ENCODE measurements around the gene ADGRG3.

The ADGRG3 gene

DNA sequence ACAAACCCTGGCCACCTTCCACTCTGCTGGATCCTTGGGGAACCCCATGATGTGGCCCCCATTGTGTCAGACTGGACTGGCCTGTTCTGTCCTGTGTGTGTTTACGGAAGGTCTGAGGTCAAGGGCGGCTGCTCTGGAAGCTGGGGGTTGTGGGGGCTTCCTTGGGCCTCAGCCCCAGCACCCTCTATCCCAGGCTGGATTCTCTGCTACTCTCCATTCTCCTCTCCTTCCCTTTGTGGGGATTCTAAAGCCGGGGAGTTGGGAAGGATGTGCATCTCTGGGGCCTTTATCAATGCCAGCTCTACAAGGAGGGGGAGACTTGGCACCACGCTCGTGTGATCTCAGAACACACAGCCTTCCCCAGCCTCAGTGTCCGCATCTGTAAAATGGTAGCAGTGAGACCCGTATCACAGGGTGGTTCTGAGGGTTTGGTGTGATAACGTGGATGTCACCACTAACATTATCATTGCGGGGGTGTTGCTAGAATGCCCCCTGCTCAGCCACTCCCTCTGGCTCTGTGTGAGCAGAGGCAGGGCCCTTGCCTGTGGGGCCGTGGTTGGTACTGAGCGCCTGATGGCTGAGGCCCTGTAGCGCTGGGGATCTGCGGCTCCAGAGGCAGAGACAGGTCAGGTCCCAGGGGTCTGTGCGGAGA, 21.6 kb upstream of the ADGRG3 start:
- peak; percentile 41 for DNase-seq

DNA sequence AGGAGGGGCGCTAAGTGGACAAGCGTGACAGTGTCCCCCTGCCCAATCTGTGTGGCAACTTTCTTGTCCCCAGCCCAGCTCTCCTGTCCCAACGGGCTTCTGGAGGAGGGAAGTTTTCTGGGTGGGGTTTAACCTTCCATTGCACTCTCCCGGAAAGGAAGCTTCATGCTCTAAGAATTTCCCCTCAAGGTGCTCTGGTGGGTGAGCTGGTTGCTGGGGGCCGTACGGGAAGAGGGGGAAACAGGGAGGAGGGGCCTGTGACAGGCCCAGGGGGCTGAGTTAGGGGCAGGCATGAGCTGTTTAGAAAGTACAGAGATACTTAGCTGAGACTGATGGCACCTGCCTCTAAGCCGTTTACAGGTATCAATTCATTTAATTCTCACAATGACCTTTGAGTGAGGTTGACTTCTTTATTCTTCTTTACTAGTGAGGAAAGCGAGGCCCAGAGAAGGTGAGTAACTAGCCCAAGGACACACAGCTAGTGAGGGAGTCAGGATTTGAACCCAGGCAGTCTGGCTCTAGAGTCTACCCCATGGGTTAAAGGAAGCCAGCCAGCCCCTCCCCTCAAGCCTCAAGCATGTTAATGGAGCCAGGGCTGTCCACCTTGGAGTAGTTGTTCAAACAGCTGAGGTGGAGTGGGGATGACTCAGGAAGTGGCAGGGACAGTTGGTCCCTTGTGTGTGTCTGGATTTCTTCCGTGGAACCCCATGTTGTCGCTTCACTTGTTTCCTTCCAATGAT, 20.8 kb upstream of the ADGRG3 start:
- no peak for DNase-seq

DNA sequence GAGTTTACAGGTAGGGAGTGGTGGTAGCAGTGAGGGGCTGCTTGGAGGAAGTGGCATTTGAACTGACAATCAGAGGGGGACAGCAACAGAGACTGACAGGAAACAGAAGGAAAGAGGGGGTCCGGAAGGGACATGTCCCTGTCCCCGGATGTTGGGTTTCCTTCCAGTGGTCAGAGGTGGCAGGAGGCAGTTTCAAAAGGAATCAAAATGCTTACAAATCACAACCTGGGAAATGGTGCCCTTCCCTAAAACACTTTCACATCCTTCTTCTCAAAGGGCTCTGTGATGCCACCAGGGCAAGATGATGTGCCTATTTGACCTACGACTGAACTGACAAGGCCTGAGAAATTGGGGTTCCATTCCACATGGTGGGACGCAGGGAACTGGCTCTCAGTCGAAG, 20.0 kb upstream of the ADGRG3 start:
- DNase-seq, result peak; percentile 25

DNA sequence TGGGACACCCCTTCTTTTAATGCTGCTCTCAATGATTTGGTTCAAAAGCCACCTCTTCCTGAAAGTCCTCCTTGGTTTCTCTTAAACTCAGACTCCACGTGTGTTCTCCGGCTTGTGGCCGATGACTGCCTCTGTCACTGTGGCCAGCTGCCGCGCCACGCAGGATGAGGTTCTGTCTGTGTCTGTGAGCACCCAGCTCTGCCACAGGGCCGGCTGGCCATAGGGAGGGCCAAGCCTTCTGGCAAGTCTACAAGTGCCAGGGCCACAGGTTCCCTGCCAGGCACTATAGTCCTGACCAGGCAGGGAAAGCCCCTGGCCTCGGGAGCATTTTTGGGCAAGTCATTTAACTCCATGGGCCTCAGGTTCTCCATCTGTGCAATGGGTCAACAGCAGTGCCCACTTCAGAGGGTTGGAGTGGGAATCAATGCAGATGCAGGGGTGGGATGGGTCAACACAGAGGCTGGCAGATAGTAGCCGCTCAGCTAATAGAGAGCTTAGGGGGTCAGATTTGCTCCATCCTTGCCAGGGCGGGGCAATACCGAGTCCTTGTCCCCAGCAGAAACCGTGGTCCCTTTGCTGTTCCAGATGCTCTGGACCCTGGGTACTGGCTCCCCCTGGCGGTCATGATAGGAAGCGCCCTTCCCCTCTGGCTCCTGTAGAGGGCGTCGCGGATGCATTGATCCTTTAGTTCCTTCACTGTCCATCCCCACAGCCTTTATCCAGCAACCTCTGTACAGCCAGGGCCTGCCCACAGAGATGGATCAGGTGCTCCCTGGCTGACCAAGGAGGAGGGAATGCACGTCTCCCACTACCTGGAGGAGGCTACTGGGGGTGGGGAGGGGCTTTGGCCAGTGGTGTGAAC, 19.3 kb upstream of the ADGRG3 start:
- DNase-seq, result peak; percentile 76

DNA sequence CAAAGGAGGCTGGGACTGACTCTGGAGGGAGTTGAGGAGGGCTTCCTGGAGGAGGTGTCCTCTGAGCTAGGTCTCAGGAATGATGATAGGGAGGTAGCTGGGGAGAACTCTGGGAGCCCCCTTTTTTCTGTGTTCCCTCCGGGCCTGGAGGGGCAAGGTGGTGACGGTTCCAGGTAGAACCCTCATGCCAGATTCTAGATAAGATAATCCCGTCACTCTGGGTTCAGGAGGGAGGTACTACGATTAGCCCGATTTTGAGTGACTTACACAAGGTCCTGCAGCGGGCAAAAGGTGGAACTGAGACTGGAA, 18.7 kb upstream of the ADGRG3 start:
- no peak for DNase-seq

DNA sequence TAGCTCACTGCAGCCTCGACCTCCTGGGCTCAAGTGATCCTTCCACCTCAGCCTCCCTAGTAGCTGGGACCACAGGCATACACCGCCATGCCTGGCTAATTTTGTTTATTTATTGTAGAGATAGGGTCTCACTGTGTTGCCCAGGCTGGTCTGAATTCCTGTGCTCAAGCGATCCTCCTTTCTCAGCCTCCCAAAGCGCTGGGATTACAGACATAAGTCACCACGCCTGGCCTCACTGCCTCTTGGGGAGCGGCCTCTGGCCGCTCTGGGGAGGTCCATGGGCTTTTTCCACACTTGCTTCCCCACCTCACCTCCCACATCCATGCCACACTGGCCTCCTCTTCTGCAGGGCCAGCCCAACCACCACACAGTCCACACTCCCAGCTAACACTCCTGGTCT, 18.3 kb upstream of the ADGRG3 start:
- DNase-seq, result no peak

DNA sequence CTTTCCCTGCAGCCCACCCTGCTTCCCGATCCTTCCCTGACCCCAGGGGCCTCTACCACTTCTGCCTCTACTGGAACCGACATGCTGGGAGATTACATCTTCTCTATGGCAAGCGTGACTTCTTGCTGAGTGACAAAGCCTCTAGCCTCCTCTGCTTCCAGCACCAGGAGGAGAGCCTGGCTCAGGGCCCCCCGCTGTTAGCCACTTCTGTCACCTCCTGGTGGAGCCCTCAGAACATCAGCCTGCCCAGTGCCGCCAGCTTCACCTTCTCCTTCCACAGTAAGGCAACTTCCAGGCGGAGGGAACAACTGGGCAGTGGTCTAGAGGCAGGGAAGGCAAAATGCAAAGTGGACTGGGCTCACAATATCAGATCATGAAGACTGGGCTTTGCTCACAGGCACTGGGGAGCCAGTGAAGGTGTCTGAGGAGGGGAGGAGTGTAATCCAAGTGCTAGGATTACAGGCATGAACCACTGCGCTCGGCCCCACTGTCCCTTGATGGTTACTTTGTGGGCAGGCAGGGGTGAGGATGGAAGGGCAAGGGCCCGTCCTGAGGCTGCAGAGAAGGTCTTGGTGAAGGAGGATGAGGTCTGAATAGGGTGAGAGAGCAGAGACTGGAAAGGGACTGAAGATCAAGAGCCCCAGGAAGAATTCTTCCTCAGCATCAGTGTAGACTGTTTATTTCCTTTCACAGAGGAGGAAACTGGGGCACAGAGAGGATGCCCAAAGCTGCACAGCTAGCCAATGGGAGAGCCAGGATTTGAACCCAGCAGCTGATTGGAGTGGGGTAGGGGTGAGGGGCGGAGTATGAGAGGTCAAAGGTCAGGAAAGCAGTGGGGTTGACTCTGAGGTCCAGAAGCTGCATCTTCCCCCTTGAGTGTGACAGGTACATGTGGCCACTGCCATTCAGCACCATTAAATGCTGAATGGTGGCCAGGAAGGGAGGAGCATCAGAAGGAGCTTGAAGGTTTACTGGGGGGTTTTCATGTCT, 16.5 kb upstream of the ADGRG3 start:
- DNase-seq, result no peak

DNA sequence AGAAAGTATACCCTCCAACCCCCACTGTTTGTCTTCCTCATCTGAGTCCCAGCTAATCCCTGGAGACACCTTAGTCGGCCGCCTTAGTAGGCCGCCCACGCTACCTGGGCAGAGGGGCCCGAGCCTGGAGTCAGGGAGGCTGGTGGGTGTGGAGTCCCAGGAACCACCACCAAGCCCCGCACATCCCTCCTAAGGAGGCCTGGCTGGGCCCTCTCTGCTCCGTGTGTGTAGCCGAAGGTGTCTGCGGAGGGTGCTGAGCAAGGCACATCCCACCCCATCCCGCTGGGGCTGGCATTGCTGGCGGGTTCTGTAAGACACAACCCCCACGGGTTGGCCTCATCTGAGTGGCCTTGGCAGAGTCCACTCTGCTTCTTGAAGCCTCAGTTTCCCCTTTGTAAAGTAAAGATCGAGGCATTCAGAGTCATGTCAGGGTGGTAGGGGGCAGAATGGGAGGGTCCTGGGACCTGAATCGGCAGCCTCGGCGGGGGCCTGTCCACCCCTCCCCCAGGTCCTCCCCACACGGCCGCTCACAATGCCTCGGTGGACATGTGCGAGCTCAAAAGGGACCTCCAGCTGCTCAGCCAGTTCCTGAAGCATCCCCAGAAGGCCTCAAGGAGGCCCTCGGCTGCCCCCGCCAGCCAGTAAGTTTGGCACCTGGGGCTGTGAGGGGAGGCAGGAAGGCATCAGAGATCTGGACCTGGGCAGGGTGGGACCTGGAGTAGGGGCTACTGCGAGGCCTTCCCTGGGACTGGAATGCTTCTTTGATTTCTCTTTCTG, 15.2 kb upstream of the ADGRG3 start:
- no peak for DNase-seq

DNA sequence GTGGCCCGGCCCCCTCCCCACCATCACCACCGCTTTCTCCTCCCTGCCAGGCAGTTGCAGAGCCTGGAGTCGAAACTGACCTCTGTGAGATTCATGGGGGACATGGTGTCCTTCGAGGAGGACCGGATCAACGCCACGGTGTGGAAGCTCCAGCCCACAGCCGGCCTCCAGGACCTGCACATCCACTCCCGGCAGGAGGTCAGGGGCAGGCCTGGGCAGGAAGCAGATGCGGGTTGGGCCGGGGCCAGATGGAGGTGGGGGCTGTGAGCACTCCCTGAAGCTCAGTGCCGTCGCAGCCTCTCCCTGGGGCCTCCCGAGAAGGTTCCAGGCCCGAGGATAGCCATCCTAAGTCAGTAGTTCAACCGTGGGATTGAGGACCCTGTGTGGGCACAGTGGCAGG, 14.2 kb upstream of the ADGRG3 start:
- DNase-seq, result no peak

DNA sequence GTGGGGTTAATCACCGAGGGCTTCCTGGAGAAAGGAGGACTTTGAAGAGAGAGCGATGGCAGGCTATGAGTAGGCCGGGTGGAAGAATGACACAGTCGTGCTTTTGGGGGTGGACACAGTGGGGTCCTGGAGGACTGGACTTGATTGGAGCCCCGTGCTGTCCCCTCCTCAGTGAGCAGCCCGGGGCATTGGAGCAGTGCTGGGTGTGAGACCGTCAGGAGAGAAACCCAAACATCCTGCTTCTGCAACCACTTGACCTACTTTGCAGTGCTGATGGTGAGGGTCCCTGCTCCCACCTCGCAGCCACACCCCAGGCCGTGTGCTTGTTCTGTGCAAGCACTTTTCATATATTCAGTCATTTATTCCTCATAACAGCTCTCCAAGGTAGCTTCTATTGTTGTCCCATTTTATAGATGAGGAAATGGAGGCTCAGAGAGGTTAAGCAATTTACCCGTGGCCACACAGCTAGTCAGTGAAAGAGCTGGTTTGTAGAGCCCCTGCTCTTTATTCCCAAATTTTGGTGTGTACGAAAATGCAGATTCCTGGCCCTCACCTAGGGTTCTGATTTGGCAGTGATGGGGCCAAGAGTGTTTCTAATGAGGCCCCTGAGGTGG, 11.7 kb upstream of the ADGRG3 start:
- DNase-seq, result no peak

DNA sequence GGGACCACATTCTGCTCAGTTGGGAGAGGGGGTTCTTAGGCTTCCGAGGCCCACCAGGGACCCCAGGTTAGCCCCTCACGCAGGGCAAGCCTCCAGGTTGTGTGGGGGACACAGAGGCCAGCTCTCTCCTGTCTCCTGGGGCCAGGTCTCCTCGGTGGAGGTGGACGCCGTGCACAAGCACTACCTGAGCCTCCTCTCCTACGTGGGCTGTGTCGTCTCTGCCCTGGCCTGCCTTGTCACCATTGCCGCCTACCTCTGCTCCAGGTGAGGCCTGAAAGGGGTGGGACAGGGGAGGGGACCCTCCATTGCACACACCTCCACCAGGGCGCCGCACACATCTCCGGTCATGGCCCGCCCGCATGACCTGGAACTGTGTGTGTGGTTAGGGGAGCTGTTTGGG, 10.9 kb upstream of the ADGRG3 start:
- no peak for DNase-seq

DNA sequence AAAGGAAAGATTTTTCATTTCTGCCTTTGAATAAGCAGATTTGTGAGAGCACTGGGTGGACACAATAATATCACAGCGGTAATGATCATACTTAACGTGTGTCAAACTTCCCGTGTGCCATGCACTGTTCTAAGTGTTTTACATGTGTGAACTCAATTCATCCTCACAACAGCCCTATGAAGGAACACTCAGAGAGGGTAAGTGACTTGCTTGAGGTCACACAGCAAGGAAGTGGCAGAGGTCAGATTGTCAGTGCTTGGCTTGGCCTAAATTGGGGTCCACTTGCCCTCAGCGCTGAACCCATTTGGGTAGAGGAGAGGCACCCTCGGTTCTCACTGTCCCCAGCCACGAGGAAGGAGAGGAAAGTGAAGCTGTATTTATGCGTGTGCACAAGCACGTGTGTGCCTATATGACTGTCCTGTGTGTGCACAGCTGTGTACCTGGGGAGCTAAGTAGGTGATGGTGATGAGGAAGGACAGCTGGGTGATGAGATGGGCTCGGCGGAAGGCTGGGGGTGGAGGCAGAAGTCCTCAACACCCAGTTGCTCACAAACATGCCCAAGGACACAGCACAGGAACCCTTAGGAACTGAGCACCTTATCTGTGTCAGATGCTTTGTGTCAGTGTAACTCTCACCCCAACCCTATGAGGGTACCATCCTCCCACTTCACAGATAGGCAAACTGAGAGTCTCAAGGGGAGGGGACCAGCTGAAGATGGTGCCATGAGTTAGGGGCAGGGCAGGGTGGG, 9.8 kb upstream of the ADGRG3 start:
- no peak for DNase-seq

DNA sequence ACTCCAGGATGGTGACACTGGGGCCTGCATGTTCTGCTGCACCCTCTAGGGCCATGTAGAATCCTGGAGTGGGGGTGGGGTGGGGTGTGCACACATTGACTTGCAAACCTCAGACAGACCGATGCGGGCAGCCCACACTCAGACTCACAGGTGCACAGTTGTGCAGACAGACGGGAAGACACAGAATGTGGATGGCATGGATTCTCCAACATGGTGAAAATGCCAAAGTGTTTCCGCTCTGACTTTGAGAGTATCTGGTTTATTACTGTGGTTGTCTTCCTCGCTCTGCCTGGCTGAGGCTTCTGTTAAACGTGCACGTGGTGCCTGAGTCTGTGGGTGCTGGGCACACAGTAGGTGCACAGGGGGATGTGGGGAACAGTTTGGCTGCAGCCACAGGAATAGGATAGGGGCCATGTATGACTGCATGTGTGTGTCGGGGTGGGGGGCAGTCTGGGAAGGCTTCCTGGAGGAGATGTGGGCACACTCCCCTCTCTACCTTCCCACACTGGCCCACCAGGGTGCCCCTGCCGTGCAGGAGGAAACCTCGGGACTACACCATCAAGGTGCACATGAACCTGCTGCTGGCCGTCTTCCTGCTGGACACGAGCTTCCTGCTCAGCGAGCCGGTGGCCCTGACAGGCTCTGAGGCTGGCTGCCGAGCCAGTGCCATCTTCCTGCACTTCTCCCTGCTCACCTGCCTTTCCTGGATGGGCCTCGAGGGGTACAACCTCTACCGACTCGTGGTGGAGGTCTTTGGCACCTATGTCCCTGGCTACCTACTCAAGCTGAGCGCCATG, 9.0 kb upstream of the ADGRG3 start:
- no peak for DNase-seq

DNA sequence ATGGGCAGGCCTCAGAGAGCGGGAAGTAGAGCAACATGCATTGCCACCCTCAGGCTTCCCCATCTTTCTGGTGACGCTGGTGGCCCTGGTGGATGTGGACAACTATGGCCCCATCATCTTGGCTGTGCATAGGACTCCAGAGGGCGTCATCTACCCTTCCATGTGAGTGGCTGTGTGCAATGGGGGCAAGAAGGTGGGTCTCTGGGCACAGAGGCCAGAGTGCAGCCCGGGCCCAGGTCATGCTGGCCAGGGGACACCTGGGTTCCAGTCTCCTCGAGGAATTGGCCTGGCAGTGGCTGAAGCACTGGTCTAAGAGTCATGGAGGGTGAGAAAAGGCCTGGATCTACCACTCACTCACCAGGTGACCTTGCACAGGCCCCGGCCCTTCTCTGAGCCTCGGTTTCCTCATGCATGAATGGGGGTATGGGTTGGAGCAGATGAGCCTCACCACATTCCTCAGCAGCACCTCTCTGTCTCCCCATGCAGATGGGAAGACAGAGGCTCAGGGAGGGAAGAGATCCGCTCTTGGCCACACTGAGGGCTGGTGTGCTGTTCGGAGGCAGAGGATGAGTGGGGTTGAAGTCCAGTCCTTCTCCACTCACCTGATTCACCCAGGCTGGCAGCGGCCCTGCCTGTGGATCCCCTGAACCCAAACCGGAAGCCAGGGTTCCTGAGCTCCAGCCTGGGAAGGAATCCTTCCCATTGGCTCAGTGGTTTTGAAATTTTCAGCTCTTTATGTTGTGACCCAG, 7.2 kb upstream of the ADGRG3 start:
- DNase-seq, result no peak

DNA sequence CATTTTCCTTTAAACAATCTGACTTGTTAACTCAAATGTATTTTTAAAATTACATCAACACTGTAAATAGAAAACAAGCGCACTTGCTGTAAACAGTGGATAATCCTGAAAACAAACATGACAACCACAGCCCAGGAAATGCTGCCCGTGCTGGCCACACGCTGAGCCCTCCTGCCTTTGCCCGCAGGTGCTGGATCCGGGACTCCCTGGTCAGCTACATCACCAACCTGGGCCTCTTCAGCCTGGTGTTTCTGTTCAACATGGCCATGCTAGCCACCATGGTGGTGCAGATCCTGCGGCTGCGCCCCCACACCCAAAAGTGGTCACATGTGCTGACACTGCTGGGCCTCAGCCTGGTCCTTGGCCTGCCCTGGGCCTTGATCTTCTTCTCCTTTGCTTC, 6.6 kb upstream of the ADGRG3 start:
- DNase-seq, result no peak

DNA sequence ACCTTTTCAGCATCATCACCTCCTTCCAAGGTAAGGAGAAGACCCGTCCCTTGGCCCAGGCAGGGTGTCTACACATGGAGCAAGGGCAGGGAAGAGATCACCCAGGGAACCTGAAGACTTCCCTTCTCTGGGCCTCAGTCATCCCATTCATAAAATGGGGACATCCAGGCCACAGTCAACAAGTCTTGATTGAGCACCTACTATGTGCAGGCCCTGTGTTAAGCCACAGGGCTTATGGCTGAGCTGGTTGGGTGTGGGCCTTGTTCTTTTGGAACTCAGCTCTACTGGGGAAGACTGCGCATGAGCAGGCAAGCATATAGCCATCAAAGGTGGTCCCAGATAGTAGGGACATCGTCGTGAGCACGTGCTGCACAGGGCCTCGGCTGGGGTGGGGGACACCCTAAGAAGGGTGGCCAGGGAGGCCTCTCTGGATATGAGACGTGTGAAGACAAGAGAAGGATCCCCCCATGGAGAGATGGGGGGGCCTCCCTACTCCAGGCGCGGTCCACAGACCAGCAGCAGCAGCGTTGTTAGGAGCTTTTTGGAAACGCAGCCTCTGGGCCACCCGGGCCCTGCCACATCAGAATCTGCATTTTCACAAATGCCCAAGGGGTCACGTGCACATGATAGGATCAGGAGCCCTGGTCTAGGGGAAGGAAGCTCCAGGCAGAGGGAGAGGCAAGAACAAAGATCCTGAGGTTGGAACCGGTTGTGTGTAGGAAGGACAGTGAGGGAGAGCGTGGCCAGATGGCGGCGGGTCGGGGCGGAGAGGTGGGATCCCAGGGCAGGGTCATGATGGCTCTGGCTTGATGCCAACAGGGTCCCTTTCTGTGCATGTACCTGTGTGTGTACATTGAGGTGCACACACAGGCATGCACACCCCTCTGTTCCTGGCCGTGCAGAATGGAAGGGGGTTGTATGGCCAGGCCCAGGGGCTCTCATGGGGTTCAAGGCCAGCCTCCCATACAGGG, 5.9 kb upstream of the ADGRG3 start:
- no peak for DNase-seq

DNA sequence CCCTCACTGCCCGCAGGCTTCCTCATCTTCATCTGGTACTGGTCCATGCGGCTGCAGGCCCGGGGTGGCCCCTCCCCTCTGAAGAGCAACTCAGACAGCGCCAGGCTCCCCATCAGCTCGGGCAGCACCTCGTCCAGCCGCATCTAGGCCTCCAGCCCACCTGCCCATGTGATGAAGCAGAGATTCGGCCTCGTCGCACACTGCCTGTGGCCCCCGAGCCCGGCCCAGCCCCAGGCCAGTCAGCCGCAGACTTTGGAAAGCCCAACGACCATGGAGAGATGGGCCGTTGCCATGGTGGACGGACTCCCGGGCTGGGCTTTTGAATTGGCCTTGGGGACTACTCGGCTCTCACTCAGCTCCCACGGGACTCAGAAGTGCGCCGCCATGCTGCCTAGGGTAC, 4.7 kb upstream of the ADGRG3 start:
- DNase-seq, result no peak

All from CD4-positive, alpha-beta T cell treated with Interferon gamma for 1 hour (primary cell).